Lower leg skin (tissue), 3 donors: ENCODE results near the gene TBCC.

Source experiments
- POLR2A ChIP-seq, 2 donors: fragments of 450-650 bp; IDR thresholded peaks; one replicate each; pipeline ENCODE4 v1.6.1; 2016 to 2017; ENCODE audit warnings: antibody characterized with exemption in 2 of 2, mild to moderate bottlenecking in 1 of 2, moderate library complexity in 1 of 2
- TF ChIP-seq, protein P1 (sequence below), 3 donors: fragments of 450-650 bp; IDR thresholded peaks; one replicate each; pipeline ENCODE4 v1.5.1; 2016; ENCODE audit warnings: antibody characterized with exemption in 3 of 3, mild to moderate bottlenecking in 3 of 3, moderate library complexity in 2 of 3

DNA sequence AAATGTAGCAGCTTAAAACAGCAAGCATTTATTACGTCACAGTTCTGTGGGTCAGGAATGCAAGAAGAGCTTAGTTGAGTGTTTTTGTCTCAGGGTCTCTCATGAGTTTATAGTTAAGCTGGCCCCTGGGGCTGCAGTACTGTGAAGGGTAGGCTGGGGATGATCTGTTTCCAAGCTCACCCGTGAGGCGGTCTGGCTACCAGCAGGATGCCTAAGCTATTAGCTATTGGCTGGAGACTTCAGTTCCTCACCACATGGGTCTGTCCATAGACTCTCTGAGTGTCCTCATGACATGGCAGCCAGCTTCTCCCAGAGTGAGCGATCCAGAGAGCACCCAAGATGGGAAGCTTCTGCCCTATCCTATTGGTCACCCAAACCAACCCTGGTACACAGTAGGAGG lies 23.1 kb upstream of the TBCC start:
- no peak for TF ChIP-seq POLR2A (IDR thresholded peaks at IDR 0.05)
- TF ChIP-seq, protein P1, sequence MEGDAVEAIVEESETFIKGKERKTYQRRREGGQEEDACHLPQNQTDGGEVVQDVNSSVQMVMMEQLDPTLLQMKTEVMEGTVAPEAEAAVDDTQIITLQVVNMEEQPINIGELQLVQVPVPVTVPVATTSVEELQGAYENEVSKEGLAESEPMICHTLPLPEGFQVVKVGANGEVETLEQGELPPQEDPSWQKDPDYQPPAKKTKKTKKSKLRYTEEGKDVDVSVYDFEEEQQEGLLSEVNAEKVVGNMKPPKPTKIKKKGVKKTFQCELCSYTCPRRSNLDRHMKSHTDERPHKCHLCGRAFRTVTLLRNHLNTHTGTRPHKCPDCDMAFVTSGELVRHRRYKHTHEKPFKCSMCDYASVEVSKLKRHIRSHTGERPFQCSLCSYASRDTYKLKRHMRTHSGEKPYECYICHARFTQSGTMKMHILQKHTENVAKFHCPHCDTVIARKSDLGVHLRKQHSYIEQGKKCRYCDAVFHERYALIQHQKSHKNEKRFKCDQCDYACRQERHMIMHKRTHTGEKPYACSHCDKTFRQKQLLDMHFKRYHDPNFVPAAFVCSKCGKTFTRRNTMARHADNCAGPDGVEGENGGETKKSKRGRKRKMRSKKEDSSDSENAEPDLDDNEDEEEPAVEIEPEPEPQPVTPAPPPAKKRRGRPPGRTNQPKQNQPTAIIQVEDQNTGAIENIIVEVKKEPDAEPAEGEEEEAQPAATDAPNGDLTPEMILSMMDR (IDR thresholded peaks at IDR 0.05): no peak
